ENCODE results near the gene AAK1. TPM values are rescaled to one million over a fixed set of nuclear protein-coding genes. Genes with fewer than 3 reads are reported as not detected.

AAK1 gene
- total RNA-seq, 1 experiment from 2014 or later = 40.5 TPM

- DNase-seq (ENCODE audit: low spot score) = no peak
- intact Hi-C loops (cut with micrococcal nuclease; ENCODE audit: unreplicated experiment) = no loop called here
- Histone ChIP-seq H3K27ac (ENCODE audit: low read depth, low read length, poor library complexity, severe bottlenecking) (no peak overlapping the region), H3K4me1 (ENCODE audit: insufficient read depth, low read length, poor library complexity, severe bottlenecking) (no peaks in the 10 kb centered on the region), H3K4me3 (ENCODE audit: low read depth, low read length, poor library complexity, severe bottlenecking) (no peak overlapping the region), H3K27me3 (replicated peaks; ENCODE audit: insufficient read depth, low read depth, low read length, poor library complexity) (no peaks in the 10 kb centered on the region), H3K9me3 (ENCODE audit: low read depth, low read length, poor library complexity, severe bottlenecking) (no peaks in the 10 kb centered on the region), H3K36me3 (ENCODE audit: insufficient read depth, low read length, poor library complexity, severe bottlenecking) (no peaks in the 10 kb centered on the region)
- no TSS peak for BruUV-seq (replicated peaks)
- POLR2A ChIA-PET (ENCODE audit: low non-redundant PET) = no interaction called here
- TF ChIP-seq CTCF (conservative IDR thresholded peaks at IDR 0.05; ENCODE audit: low read depth, low read length) (no peak), EZH2 (IDR thresholded peaks at IDR 0.05; ENCODE audit: borderline replicate concordance, low read depth, low read length, poor library complexity, severe bottlenecking) (no peak)
- CTCF ChIA-PET = no interaction called here
These were observed 180.8 kb downstream of the AAK1 start for GRCh38 chr2:69462780-69463179.

DNA sequence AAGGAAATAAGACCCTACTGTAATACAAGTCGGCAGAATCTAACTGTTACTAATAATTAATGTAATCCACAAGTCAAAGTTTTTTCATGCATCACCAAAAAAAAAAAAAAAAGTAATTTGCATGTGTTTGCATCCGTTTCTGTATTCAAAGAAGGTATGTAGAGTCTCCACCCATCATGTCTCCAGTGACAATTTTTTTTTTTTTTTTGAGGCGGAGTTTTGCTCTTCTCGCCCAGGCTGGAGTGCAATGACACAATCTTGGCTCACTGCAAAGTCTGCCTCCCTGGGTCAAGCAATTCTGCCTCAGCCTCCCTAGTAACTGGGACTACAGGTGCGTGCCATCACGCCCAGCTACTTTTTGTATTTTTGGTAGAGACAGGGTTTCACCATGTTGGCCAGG, 182.1 kb downstream of the AAK1 start:
- CTCF ChIA-PET = no interaction called here
- intact Hi-C loops (cut with micrococcal nuclease; ENCODE audit: unreplicated experiment) = no loop called here
- no peak for TF ChIP-seq EZH2 (IDR thresholded peaks at IDR 0.05; ENCODE audit: borderline replicate concordance, low read depth, low read length, poor library complexity, severe bottlenecking)
- no peak for TF ChIP-seq CTCF (conservative IDR thresholded peaks at IDR 0.05; ENCODE audit: low read depth, low read length)

DNA sequence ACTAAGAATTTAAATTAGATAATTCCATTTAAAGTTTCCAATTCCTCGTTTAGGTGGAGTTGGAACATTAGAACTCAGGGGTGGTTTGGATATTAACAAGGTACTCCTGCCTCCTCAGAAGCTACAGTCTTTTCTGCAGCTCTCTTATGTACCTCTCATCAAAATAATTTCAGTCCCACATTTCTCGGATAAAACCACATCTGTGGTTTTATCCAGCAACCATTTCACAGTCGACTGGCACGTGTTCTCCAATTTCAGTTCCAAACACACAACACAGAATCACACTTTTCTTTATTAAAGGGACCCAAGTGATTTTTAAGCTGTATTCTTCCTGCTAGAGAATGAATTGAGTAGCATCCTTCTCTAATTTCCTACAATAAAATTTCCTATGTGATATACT, 183.6 kb downstream of the AAK1 start:
- Histone ChIP-seq H3K4me3 (ENCODE audit: low read depth, low read length, poor library complexity, severe bottlenecking) (no peak overlapping the region), H3K27ac (ENCODE audit: low read depth, low read length, poor library complexity, severe bottlenecking) (no peak overlapping the region), H3K4me1 (ENCODE audit: insufficient read depth, low read length, poor library complexity, severe bottlenecking) (no peaks in the 10 kb centered on the region), H3K36me3 (ENCODE audit: insufficient read depth, low read length, poor library complexity, severe bottlenecking) (no peaks in the 10 kb centered on the region), H3K9me3 (ENCODE audit: low read depth, low read length, poor library complexity, severe bottlenecking) (no peaks in the 10 kb centered on the region), H3K27me3 (replicated peaks; ENCODE audit: insufficient read depth, low read depth, low read length, poor library complexity) (no peaks in the 10 kb centered on the region)
- no peak for DNase-seq (ENCODE audit: low spot score)
- no peak for TF ChIP-seq EZH2 (IDR thresholded peaks at IDR 0.05; ENCODE audit: borderline replicate concordance, low read depth, low read length, poor library complexity, severe bottlenecking)
- no peak for TF ChIP-seq CTCF (conservative IDR thresholded peaks at IDR 0.05; ENCODE audit: low read depth, low read length)
- BruUV-seq (replicated peaks) = no TSS peak
- POLR2A ChIA-PET (ENCODE audit: low non-redundant PET) = no interaction called here
- intact Hi-C loops (cut with micrococcal nuclease; ENCODE audit: unreplicated experiment) = no loop called here
- CTCF ChIA-PET = no interaction called here

More for the DNA sequence above, 182.1 kb downstream of the AAK1 start:
- no peak for DNase-seq (ENCODE audit: low spot score)
- no peak overlapping the region for H3K4me3 ChIP-seq (ENCODE audit: low read depth, low read length, poor library complexity, severe bottlenecking)
- no peak overlapping the region for H3K27ac ChIP-seq (ENCODE audit: low read depth, low read length, poor library complexity, severe bottlenecking)
- POLR2A ChIA-PET (ENCODE audit: low non-redundant PET) = no interaction called here
- H3K36me3 ChIP-seq (ENCODE audit: insufficient read depth, low read length, poor library complexity, severe bottlenecking) = no peaks in the 10 kb centered on the region
- no peaks in the 10 kb centered on the region for H3K27me3 ChIP-seq (replicated peaks; ENCODE audit: insufficient read depth, low read depth, low read length, poor library complexity)
- no TSS peak for BruUV-seq (replicated peaks)
- no peaks in the 10 kb centered on the region for H3K4me1 ChIP-seq (ENCODE audit: insufficient read depth, low read length, poor library complexity, severe bottlenecking)
- H3K9me3 ChIP-seq (ENCODE audit: low read depth, low read length, poor library complexity, severe bottlenecking) = no peaks in the 10 kb centered on the region

Data from A673 (cell line).